ENCODE results near the gene ALDH1A3. TPM values are rescaled to one million over a fixed set of nuclear protein-coding genes. Genes with fewer than 3 reads are reported as not detected.

The ALDH1A3 gene
- 54.6 and 61.6 TPM in 2 replicates for total RNA-seq

DNA sequence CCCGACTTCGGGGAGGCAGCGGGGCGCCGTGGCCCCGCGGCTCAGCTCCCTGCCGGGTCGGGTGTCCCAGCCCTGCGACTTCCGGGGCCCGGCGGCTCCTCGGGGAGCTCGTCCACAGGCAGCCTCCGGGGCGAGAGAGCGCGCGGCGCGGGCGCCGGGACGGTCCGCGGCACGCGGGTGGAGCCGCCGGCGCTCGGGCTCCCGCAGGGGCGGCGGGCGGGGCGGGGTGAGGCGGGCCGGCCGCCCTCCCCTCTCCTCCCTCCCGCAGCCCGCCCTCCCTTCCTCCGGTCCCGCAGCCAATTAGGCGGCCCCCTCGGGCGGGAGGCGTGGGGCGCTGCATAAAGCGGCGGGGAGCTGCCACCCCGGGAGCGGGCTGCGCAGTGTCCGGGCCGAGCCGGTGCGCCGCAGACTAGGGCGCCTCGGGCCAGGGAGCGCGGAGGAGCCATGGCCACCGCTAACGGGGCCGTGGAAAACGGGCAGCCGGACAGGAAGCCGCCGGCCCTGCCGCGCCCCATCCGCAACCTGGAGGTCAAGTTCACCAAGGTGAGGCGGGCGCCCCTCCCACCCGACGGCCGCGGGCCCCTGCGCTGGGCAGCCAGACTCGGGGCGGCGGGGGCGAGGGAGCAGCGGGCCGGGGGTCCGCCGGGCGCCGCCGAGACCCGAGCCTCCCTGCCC, at the start of gene ALDH1A3:
TSS of gene ALDH1A3 (plus strand) at position 368 of the 675 bp plus-strand sequence. CDS start at position 445, 77 bp downstream.
- H3K4me2 ChIP-seq (ENCODE audit: insufficient read depth, low read length), result peak within 1 kb of the TSS; percentile 76
- H4K20me1 ChIP-seq (ENCODE audit: insufficient read depth, low read length), result no peaks in the 10 kb centered on the region
- no peaks in the 10 kb centered on the region for H3K79me2 ChIP-seq (ENCODE audit: insufficient read depth, low read length)
- H2AFZ ChIP-seq (ENCODE audit: low read length), result peak within 1 kb of the TSS; percentile 81
- no peak within 1 kb of the TSS for H3K27ac ChIP-seq (ENCODE audit: low read depth, low read length)
- H3K36me3 ChIP-seq (ENCODE audit: insufficient read depth, low read length), result no peaks in the 10 kb centered on the region
- TF ChIP-seq, protein P1, sequence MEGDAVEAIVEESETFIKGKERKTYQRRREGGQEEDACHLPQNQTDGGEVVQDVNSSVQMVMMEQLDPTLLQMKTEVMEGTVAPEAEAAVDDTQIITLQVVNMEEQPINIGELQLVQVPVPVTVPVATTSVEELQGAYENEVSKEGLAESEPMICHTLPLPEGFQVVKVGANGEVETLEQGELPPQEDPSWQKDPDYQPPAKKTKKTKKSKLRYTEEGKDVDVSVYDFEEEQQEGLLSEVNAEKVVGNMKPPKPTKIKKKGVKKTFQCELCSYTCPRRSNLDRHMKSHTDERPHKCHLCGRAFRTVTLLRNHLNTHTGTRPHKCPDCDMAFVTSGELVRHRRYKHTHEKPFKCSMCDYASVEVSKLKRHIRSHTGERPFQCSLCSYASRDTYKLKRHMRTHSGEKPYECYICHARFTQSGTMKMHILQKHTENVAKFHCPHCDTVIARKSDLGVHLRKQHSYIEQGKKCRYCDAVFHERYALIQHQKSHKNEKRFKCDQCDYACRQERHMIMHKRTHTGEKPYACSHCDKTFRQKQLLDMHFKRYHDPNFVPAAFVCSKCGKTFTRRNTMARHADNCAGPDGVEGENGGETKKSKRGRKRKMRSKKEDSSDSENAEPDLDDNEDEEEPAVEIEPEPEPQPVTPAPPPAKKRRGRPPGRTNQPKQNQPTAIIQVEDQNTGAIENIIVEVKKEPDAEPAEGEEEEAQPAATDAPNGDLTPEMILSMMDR (IDR thresholded peaks at IDR 0.05; ENCODE audit: extremely low read depth, low read depth, low read length), result no peak
- DNase-seq (ENCODE audit: insufficient read length, low spot score, missing footprints), result peak; percentile 97
- H3K4me3 ChIP-seq (ENCODE audit: insufficient read depth, low read length), result peak within 1 kb of the TSS; percentile 69
- H3K27me3 ChIP-seq (ENCODE audit: insufficient read depth, low read length), result peaks cover 6% of the 10 kb centered on the region
- H3K9me3 ChIP-seq (ENCODE audit: low read depth, low read length), result no peaks in the 10 kb centered on the region
- no peaks in the 10 kb centered on the region for H3K4me1 ChIP-seq (ENCODE audit: insufficient read depth, low read length)

- no peaks in the 10 kb centered on the region for H4K20me1 ChIP-seq (ENCODE audit: insufficient read depth, low read length)
- TF ChIP-seq, protein P1 (IDR thresholded peaks at IDR 0.05; ENCODE audit: extremely low read depth, low read depth, low read length), result no peak
- H3K4me1 ChIP-seq (ENCODE audit: insufficient read depth, low read length), result no peaks in the 10 kb centered on the region
- DNase-seq (ENCODE audit: insufficient read length, low spot score, missing footprints), result no peak
- no peak overlapping the region for H3K4me3 ChIP-seq (ENCODE audit: insufficient read depth, low read length)
- no peaks in the 10 kb centered on the region for H3K27me3 ChIP-seq (ENCODE audit: insufficient read depth, low read length)
- no peaks in the 10 kb centered on the region for H3K9me3 ChIP-seq (ENCODE audit: low read depth, low read length)
- H3K27ac ChIP-seq (ENCODE audit: low read depth, low read length), result no peak overlapping the region
- no peaks in the 10 kb centered on the region for H3K79me2 ChIP-seq (ENCODE audit: insufficient read depth, low read length)
- no peaks in the 10 kb centered on the region for H3K36me3 ChIP-seq (ENCODE audit: insufficient read depth, low read length)
- H3K4me2 ChIP-seq (ENCODE audit: insufficient read depth, low read length), result no peak overlapping the region
- H2AFZ ChIP-seq (ENCODE audit: low read length), result no peak overlapping the region
These were observed 48.2 kb upstream of the ALDH1A3 start for GRCh38 chr15:100831467-100831866.

DNA sequence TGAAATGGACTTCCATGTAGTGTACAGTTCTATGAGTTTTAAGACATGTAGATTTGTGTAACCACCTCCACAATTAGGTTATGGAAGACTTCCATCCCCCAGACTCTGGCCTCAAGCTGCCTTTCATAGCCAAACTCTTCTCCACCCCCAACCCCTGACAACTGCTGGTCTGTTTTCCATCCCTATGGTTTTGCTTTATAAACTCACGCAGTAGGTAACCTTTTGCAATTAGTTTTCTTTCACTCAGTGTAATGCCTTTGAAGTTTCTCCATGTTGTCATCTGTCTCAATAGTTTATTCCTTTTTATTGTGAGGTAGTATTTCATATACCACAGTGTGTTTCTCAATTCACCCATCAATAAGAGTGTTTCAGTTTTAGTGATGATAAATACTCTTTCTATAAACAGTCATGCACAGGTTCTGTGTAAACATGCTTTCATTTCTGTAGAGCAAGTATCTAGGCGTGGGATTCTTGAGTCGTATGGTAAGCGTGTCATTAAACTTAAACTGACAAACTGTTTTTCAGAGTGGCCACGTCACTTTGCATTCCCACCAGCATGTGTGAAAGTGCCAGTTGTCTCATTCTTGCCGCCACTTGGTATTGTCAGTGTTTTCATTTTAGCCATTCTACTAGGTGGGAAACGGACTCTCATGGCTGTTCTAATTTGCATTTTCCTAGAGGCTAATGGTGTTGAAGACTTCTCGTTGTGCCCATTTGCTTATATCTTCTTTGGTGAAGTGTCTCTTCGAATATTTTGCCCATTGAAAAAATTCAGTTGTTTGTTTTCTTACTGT, 47.3 kb upstream of the ALDH1A3 start:
- no peak for DNase-seq (ENCODE audit: insufficient read length, low spot score, missing footprints)
- H3K9me3 ChIP-seq (ENCODE audit: low read depth, low read length), result no peaks in the 10 kb centered on the region
- H3K27ac ChIP-seq (ENCODE audit: low read depth, low read length), result no peak overlapping the region
- H4K20me1 ChIP-seq (ENCODE audit: insufficient read depth, low read length), result no peaks in the 10 kb centered on the region
- H3K36me3 ChIP-seq (ENCODE audit: insufficient read depth, low read length), result no peaks in the 10 kb centered on the region
- TF ChIP-seq, protein P1 (IDR thresholded peaks at IDR 0.05; ENCODE audit: extremely low read depth, low read depth, low read length), result no peak
- no peaks in the 10 kb centered on the region for H3K79me2 ChIP-seq (ENCODE audit: insufficient read depth, low read length)
- no peaks in the 10 kb centered on the region for H3K4me1 ChIP-seq (ENCODE audit: insufficient read depth, low read length)
- no peak overlapping the region for H3K4me2 ChIP-seq (ENCODE audit: insufficient read depth, low read length)
- no peak overlapping the region for H2AFZ ChIP-seq (ENCODE audit: low read length)
- H3K4me3 ChIP-seq (ENCODE audit: insufficient read depth, low read length), result no peak overlapping the region
- no peaks in the 10 kb centered on the region for H3K27me3 ChIP-seq (ENCODE audit: insufficient read depth, low read length)
